Measurements from ENCODE around the gene OR52E4.

DNA sequence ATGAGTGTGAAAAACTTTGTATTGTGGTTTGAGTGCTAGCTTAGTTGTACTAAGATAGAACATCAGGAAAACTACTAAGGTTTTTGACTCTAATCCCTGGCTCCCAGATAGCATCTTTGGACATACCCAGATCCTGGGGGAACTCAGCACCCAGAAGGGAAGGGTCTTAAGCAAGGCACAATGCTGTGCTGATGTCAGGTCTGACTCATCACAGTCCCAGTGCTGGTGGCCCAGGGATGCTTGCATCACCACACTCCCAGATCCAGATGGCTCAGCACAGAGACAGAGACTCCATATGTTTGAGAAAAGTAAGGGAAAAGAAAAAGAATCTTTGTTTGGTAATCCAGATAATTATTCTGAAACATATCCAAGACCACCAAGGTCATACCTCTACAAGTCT lies 43.4 kb downstream of the OR52E4 start:
- TF ChIP-seq, protein P1, sequence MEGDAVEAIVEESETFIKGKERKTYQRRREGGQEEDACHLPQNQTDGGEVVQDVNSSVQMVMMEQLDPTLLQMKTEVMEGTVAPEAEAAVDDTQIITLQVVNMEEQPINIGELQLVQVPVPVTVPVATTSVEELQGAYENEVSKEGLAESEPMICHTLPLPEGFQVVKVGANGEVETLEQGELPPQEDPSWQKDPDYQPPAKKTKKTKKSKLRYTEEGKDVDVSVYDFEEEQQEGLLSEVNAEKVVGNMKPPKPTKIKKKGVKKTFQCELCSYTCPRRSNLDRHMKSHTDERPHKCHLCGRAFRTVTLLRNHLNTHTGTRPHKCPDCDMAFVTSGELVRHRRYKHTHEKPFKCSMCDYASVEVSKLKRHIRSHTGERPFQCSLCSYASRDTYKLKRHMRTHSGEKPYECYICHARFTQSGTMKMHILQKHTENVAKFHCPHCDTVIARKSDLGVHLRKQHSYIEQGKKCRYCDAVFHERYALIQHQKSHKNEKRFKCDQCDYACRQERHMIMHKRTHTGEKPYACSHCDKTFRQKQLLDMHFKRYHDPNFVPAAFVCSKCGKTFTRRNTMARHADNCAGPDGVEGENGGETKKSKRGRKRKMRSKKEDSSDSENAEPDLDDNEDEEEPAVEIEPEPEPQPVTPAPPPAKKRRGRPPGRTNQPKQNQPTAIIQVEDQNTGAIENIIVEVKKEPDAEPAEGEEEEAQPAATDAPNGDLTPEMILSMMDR (optimal IDR thresholded peaks at IDR 0.05 in 1 of 3, IDR thresholded peaks at IDR 0.05 in 1 of 3, conservative IDR thresholded peaks at IDR 0.05 in 1 of 3; ENCODE audit: extremely low read depth in 1 of 3, insufficient read depth in 2 of 3, low read length in 3 of 3) = no peak
- TF ChIP-seq EZH2 (IDR thresholded peaks at IDR 0.05; ENCODE audit: low read length) = no peak

All from keratinocyte (primary cell).